Upper lobe of left lung (tissue), 4 donors: ENCODE data around the gene ZNF76.

Experiments
- EP300 ChIP-seq, 4 donors: sonication (generic); formaldehyde crosslinking; IDR thresholded peaks; one replicate each; pipeline ENCODE4 v1.5.1; 2017; ENCODE audit warnings: antibody characterized with exemption in 4 of 4, control low read depth in 2 of 4
- TF ChIP-seq, protein P1 (sequence below), 6 experiments: fragments of 450-650 bp in 4 of 6; fragments of 200-600 bp in 2 of 6; sonication (generic) in 2 of 6; IDR thresholded peaks; one replicate each; pipeline ENCODE4 v1.5.1; 2016 to 2019; ENCODE audit warnings: antibody characterized with exemption in 6 of 6

DNA sequence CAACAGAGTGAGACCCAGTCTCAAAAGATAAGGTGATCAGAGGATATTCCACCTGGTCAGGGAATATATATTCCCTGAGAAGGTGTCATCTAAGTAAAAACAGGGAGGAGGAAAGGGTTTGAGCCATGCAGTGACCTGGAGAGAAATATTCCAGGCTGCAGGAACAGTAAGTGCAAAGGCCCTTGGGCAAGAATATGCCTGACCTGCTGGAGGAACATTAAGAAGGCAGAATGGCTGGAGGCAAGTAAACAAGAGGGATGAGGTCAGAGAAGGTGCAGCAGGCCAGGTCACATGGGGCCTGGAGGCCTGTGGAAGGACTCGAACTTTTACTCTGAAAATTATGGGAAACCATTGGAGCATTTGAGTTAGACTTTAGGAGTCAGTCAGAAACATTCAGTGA lies 44.8 kb downstream of the ZNF76 start:
- no peak for TF ChIP-seq EP300 (IDR thresholded peaks at IDR 0.05)
- TF ChIP-seq, protein P1, sequence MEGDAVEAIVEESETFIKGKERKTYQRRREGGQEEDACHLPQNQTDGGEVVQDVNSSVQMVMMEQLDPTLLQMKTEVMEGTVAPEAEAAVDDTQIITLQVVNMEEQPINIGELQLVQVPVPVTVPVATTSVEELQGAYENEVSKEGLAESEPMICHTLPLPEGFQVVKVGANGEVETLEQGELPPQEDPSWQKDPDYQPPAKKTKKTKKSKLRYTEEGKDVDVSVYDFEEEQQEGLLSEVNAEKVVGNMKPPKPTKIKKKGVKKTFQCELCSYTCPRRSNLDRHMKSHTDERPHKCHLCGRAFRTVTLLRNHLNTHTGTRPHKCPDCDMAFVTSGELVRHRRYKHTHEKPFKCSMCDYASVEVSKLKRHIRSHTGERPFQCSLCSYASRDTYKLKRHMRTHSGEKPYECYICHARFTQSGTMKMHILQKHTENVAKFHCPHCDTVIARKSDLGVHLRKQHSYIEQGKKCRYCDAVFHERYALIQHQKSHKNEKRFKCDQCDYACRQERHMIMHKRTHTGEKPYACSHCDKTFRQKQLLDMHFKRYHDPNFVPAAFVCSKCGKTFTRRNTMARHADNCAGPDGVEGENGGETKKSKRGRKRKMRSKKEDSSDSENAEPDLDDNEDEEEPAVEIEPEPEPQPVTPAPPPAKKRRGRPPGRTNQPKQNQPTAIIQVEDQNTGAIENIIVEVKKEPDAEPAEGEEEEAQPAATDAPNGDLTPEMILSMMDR (IDR thresholded peaks at IDR 0.05): no peak
